Myocyte (in vitro differentiated cells): Measurements from ENCODE around the gene DHX32. TPM values are rescaled to one million over a fixed set of nuclear protein-coding genes. Genes with fewer than 3 reads are reported as not detected.
A peak's percentile ranks its signal among the peaks of the same experiment; 100 is the strongest.
"Not testable (repeated sequence)": the region's sequence is repeated elsewhere in the genome, so short reads cannot be mapped to it uniquely, and the experiment has no call there.

Source experiments
- DNase-seq: peaks from one replicate; pipeline ENCODE4 v3.0.0-alpha.2; 2012; ENCODE audit warnings: low read depth
- polyA plus RNA-seq: library from polyadenylated mRNA; unstranded; fragments of >200 nt; gene quantifications from one replicate; pipeline ENCODE4 v1.2.1, GENCODE V29; 2012; ENCODE audit warnings: missing spikeins
- total RNA-seq: library from RNA; depleted of rRNA; stranded (reverse); fragments of >200 nt; gene quantifications from 2 replicates; pipeline ENCODE4 v1.2.3, GENCODE V29; 2014

Gene DHX32
- total RNA-seq: 51.7 and 62.3 TPM in 2 replicates
- 22.2 TPM for polyA plus RNA-seq

GRCh38 chr10:125881192-125881591, at the start of gene DHX32:
Gene DHX32 (minus strand): TSS chr10:125881292. CDS start chr10:125880824, 468 bp downstream.
- DNase-seq: no peak

- no peak for DNase-seq
Observed at GRCh38 chr10:125929618-125930017, 48.5 kb upstream of the DHX32 start.

GRCh38 chr10:125928928-125929585, 48.0 kb upstream of the DHX32 start:
- DNase-seq: peak; percentile 56

DNA sequence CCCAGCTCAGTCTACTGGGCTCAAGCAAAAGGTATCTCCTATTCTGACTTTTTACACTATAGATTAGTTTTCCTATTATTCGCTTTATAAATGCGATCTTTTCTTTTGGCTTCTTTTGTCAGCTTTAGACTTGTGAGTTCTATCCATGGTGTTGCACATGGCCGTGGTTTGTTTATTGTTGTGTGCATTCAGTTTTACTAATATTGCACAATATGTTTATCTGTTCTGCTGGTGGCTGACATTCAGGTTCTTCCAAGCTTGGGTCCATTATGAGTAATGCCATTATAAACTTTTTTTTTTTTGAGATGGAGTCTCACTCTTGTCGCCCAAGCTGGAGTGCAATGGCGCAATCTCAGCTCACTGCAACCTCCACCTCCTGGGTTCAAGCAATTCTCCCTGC, 46.2 kb upstream of the DHX32 start:
- DNase-seq: not testable (repeated sequence)

- DNase-seq: no peak
Observed at GRCh38 chr10:125926247-125926646, 45.2 kb upstream of the DHX32 start.

DNA sequence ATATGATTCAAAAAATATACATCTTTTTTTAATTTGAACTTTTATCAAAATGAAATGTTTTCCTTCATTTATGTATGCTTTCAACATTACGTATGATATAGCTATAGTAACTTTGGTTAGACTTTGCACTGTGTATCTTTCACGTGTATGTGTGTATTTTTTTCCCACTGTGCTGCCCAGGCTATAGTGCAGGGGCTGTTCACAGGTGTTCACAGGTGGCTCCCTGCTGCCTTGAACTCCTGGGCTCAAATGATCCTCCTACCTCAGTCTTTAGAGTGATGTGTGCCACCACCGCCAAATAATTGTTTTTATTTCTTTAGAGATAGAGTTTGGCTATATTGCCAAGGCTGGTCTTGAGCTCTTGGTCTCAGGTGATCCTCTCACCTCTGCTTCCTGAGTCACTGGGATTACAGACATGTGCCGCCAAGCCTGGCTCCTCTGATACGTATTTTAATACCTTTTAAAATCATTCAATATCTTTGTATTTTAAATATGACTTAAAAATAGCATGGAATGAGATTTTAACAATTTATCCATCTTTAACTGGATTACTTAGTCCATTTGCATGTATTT, 44.3 kb upstream of the DHX32 start:
- no peak for DNase-seq

DNA sequence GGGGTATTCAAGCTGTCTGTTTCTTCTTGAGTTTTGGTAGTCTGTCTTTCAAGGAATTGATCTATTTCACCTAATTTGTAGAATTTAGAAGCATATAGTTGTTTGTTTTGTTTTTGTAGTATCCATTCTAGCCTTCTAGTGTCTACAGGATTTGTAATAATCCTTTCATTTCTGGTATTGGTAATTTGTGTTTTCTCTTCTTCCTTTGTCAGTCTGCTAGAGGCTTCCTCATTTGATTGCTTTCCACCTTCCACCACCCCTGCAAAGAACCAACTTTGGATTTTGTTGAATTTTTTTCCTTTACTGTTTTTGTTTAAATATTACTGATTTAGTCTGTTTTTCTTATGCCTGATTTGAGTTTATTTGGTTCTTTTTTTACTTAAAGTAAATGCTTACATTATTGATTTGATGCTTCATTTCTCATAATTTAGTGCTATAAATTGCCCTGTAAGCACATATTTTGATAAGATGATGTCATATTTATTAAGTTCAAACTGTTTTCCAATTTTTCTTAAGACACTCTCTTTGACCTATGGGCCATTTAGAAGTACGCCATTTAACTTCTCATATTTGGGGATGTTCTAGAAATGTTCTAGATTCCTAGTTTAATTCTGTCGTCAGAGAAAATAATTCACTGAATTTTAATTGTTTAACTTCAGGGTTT, 40.7 kb upstream of the DHX32 start:
- DNase-seq: not testable (repeated sequence)

- DNase-seq: not testable (repeated sequence)
Observed at GRCh38 chr10:125917704-125918361, 36.7 kb upstream of the DHX32 start.

GRCh38 chr10:125916977-125917376, 35.9 kb upstream of the DHX32 start:
- no peak for DNase-seq

DNA sequence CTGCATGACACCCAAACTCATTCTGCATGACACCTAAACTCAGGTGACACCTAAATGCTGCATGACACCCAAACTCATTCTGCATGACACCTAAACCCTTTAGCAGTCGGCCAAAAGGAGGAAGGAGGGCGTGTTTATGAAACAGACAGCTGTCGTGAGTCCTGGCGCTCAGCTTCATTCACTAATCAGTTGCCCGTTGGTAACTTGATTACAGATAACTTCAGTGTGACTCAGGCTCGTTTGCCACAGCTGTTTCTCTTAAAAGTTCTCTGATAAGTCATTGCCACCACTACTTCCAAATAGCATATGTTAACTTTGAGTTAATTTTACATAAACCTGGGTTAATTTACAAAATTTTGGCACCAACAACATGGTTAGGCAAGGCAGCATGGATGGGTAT, 32.2 kb upstream of the DHX32 start:
- peak; percentile 85 for DNase-seq

- DNase-seq: no peak
Observed at GRCh38 chr10:125911990-125912389, 30.9 kb upstream of the DHX32 start.

- DNase-seq: no peak
Observed at GRCh38 chr10:125911145-125911544, 30.1 kb upstream of the DHX32 start.

- not testable (repeated sequence) for DNase-seq
Observed at GRCh38 chr10:125909491-125909890, 28.4 kb upstream of the DHX32 start.

DNA sequence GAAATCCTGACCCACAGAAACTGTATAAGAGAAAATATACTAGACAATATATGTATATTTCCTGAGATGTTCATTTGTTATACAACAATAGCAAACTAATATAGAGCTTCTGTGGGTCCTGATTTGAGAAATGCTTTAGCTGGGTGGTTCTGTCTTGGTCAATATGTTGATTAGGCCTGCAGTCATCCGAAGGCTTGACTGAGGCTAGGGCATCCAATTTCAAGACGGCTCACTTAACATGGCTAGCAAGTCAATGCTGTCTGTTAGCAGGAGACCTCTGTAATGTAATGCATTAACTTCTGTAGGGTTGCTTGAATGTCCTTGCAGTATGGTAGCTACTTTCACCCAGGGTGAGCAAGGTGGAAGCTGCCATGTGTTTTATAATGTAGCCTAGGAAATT, 27.7 kb upstream of the DHX32 start:
- not testable (repeated sequence) for DNase-seq

DNA sequence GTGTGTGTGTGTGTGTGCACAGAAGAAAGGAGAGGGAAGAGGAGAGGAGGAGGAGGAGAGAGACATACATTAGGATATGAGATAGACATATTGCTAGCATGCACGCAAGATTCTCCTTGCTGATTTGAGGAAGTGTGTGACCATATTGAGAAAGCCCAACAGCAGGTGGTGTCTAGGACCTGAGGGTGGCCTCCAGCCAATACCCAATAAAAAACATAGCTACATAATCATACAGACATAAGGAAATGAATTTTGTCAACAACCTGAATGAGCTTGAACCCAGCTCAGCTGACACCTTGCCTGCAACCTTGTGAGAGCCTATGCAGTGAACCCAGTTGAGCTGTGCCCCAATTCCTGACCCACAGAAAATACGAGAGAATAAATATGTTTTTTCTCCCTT, 26.5 kb upstream of the DHX32 start:
- DNase-seq: not testable (repeated sequence)

DNA sequence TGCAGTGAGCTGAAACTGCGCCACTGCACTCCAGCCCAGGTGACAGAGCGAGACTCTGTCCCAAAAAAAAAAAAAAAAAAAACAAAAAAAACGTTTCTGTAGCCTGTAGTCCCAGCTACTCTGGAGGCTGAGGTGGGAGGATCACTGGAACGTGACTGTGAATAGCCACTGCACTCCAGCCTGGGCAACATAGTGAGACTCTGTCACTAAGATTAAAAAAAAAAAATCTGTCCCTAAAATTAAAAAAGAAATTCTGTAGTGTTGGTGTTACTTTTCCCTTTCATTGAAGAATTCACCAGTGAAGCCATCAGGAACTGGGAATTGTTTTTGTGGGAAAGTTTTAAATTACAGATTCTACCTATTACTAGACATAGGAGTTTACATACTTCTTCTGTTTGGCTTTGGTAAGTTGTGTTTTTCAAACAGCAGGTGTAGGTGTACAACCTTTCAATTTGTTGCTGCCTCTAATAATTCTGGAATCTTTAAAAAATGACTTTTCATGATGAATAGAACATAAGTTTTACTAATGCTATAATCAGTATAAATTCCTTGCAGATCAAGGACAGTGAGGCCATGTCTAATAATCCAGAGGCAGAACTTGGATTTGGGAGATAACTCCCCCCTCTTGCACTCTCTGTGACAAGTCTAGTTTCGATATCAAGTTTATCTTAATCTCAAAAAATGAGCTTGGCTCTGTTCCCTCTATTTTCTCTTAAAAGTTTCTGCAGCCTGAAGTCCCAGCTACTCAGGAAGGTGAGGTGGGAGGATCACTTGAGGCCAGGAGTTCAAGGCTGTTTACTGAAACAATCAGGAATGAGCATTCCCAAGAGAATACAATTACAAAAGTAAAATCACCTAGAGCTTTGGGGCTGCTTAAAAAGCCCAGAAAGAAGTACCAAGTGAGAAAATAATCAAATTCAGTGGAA, 24.2 kb upstream of the DHX32 start:
- not testable (repeated sequence) for DNase-seq

- not testable (repeated sequence) for DNase-seq
Observed at GRCh38 chr10:125903135-125903640, 22.1 kb upstream of the DHX32 start.

DNA sequence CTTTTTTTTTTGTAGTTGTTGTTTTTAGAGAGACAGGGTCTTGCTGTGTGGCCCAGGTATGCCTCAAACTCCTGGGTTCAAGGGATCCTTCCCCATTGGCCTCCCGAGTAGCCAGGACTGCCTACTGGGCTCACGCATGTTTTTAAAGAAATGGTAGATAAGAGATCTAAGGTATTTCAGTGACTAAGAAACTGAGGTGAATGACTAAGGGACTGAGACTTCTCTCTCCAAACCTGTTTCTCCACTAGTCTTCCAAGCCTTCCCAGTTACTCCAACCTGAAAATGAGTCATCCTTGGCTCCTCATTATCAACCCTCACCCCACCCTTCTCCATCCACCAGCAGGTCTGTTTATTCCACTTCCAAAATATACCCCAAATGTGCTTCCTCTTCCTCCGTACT, 19.9 kb upstream of the DHX32 start:
- not testable (repeated sequence) for DNase-seq

DNA sequence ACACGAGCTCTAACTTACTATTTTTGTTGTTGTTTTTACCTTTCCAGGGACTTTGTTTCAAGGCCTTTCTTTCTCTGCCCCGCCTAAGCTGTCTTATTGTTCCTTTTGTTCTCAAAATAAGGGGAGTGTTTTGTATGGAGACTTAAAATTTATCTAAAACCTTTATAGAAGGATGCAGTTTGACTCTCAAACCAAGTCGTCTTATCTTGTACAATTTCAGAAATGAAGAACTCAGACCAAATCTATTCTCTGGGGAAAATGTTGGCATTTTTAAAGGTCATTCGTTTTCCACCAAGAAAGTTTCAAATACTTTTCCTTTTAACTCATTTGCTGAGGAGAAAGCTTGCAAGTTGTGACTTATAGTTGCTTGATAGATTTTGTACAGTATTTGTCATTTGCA, 16.2 kb upstream of the DHX32 start:
- not testable (repeated sequence) for DNase-seq

GRCh38 chr10:125896088-125896934, 15.2 kb upstream of the DHX32 start, which contains the start of gene FANK1:
Gene FANK1 (plus strand): TSS chr10:125896564. CDS start chr10:125896643, 79 bp downstream.
- DNase-seq: peak; percentile 94
